ENCODE results near the gene PTH1R.

The PTH1R gene

GRCh38 chr3:46923559-46924350 lies 46.2 kb downstream of the PTH1R start:
- H3K36me3 Mint-ChIP-seq (ENCODE audit: low read depth), result peaks cover 61% of the 10 kb centered on the region
- ATAC-seq, result peak; percentile 41
- H3K27me3 Mint-ChIP-seq, result no peaks in the 10 kb centered on the region
- no peak overlapping the region for H3K27ac Mint-ChIP-seq
- H3K9me3 Mint-ChIP-seq, result no peaks in the 10 kb centered on the region
- peaks cover 39% of the 10 kb centered on the region for H3K4me1 Mint-ChIP-seq
- H3K4me3 Mint-ChIP-seq, result no peak overlapping the region
- DNase-seq, result no peak

GRCh38 chr3:46924921-46925584 lies 47.5 kb downstream of the PTH1R start:
- DNase-seq (no peak), ATAC-seq (no peak)
- no peak overlapping the region for H3K27ac Mint-ChIP-seq
- peaks cover 58% of the 10 kb centered on the region for H3K36me3 Mint-ChIP-seq (ENCODE audit: low read depth)
- no peaks in the 10 kb centered on the region for H3K9me3 Mint-ChIP-seq
- H3K27me3 Mint-ChIP-seq, result no peaks in the 10 kb centered on the region
- peaks cover 49% of the 10 kb centered on the region for H3K4me1 Mint-ChIP-seq
- H3K4me3 Mint-ChIP-seq, result no peak overlapping the region

GRCh38 chr3:46925585-46925934 lies 48.0 kb downstream of the PTH1R start:
- DNase-seq (no peak), ATAC-seq (no peak)
- Mint-ChIP-seq H3K9me3 (no peaks in the 10 kb centered on the region), H3K36me3 (ENCODE audit: low read depth) (peaks cover 55% of the 10 kb centered on the region), H3K4me1 (peaks cover 51% of the 10 kb centered on the region), H3K27ac (no peak overlapping the region), H3K27me3 (no peaks in the 10 kb centered on the region), H3K4me3 (no peak overlapping the region)

GRCh38 chr3:46926039-46926438 lies 48.5 kb downstream of the PTH1R start:
- Mint-ChIP-seq H3K9me3 (no peaks in the 10 kb centered on the region), H3K4me1 (peaks cover 56% of the 10 kb centered on the region), H3K4me3 (no peak overlapping the region), H3K36me3 (ENCODE audit: low read depth) (peaks cover 57% of the 10 kb centered on the region), H3K27me3 (no peaks in the 10 kb centered on the region), H3K27ac (peak overlapping the region; percentile 35)
- no peak for ATAC-seq
- no peak for DNase-seq

- peaks cover 60% of the 10 kb centered on the region for H3K4me1 Mint-ChIP-seq
- ATAC-seq, result no peak
- peaks cover 58% of the 10 kb centered on the region for H3K36me3 Mint-ChIP-seq (ENCODE audit: low read depth)
- no peak overlapping the region for H3K4me3 Mint-ChIP-seq
- H3K9me3 Mint-ChIP-seq, result no peaks in the 10 kb centered on the region
- DNase-seq, result no peak
- peak overlapping the region; percentile 69 for H3K27ac Mint-ChIP-seq
- no peaks in the 10 kb centered on the region for H3K27me3 Mint-ChIP-seq
Observed at GRCh38 chr3:46926447-46926846, 48.9 kb downstream of the PTH1R start.

GRCh38 chr3:46926871-46927717 lies 49.6 kb downstream of the PTH1R start:
- DNase-seq (no peak), ATAC-seq (peak; percentile 35)
- no peaks in the 10 kb centered on the region for H3K27me3 Mint-ChIP-seq
- H3K4me1 Mint-ChIP-seq, result peaks cover 66% of the 10 kb centered on the region
- no peak overlapping the region for H3K4me3 Mint-ChIP-seq
- peaks cover 55% of the 10 kb centered on the region for H3K36me3 Mint-ChIP-seq (ENCODE audit: low read depth)
- H3K27ac Mint-ChIP-seq, result peak overlapping the region; percentile 69
- no peaks in the 10 kb centered on the region for H3K9me3 Mint-ChIP-seq

- no peaks in the 10 kb centered on the region for H3K9me3 Mint-ChIP-seq
- DNase-seq (no peak), ATAC-seq (no peak)
- peaks cover 50% of the 10 kb centered on the region for H3K36me3 Mint-ChIP-seq (ENCODE audit: low read depth)
- H3K27me3 Mint-ChIP-seq, result no peaks in the 10 kb centered on the region
- H3K27ac Mint-ChIP-seq, result peak overlapping the region; percentile 69
- H3K4me1 Mint-ChIP-seq, result peaks cover 72% of the 10 kb centered on the region
- no peak overlapping the region for H3K4me3 Mint-ChIP-seq
Observed at GRCh38 chr3:46927718-46928073, 50.2 kb downstream of the PTH1R start.

- Mint-ChIP-seq H3K9me3 (no peaks in the 10 kb centered on the region), H3K4me1 (peaks cover 77% of the 10 kb centered on the region), H3K36me3 (ENCODE audit: low read depth) (peaks cover 46% of the 10 kb centered on the region), H3K4me3 (no peak overlapping the region), H3K27me3 (no peaks in the 10 kb centered on the region), H3K27ac (peak overlapping the region; percentile 21)
- no peak for ATAC-seq
- DNase-seq, result no peak
Observed at GRCh38 chr3:46928282-46928681, 50.8 kb downstream of the PTH1R start.

GRCh38 chr3:46929324-46929723 lies 51.8 kb downstream of the PTH1R start:
- Mint-ChIP-seq H3K4me3 (no peak overlapping the region), H3K4me1 (peaks cover 82% of the 10 kb centered on the region), H3K9me3 (no peaks in the 10 kb centered on the region), H3K36me3 (ENCODE audit: low read depth) (peaks cover 40% of the 10 kb centered on the region), H3K27me3 (no peaks in the 10 kb centered on the region), H3K27ac (peak overlapping the region; percentile 58)
- ATAC-seq, result no peak
- DNase-seq, result no peak

- Mint-ChIP-seq H3K4me3 (no peak overlapping the region), H3K36me3 (ENCODE audit: low read depth) (peaks cover 34% of the 10 kb centered on the region), H3K4me1 (peaks cover 87% of the 10 kb centered on the region), H3K9me3 (no peaks in the 10 kb centered on the region), H3K27me3 (no peaks in the 10 kb centered on the region), H3K27ac (peak overlapping the region; percentile 84)
- DNase-seq (no peak), ATAC-seq (no peak)
Observed at GRCh38 chr3:46930166-46930944, 52.8 kb downstream of the PTH1R start.

GRCh38 chr3:46930945-46931403 lies 53.5 kb downstream of the PTH1R start:
- no peak overlapping the region for H3K4me3 Mint-ChIP-seq
- no peaks in the 10 kb centered on the region for H3K27me3 Mint-ChIP-seq
- ATAC-seq (no peak), DNase-seq (no peak)
- peaks cover 87% of the 10 kb centered on the region for H3K4me1 Mint-ChIP-seq
- H3K9me3 Mint-ChIP-seq, result no peaks in the 10 kb centered on the region
- H3K27ac Mint-ChIP-seq, result peak overlapping the region; percentile 84
- H3K36me3 Mint-ChIP-seq (ENCODE audit: low read depth), result peaks cover 34% of the 10 kb centered on the region

- H3K27ac Mint-ChIP-seq, result peak overlapping the region; percentile 84
- ATAC-seq (no peak), DNase-seq (no peak)
- H3K27me3 Mint-ChIP-seq, result no peaks in the 10 kb centered on the region
- H3K4me3 Mint-ChIP-seq, result no peak overlapping the region
- H3K9me3 Mint-ChIP-seq, result no peaks in the 10 kb centered on the region
- H3K36me3 Mint-ChIP-seq (ENCODE audit: low read depth), result peaks cover 40% of the 10 kb centered on the region
- peaks cover 87% of the 10 kb centered on the region for H3K4me1 Mint-ChIP-seq
Observed at GRCh38 chr3:46931631-46932331, 54.3 kb downstream of the PTH1R start.

GRCh38 chr3:46932455-46933225 lies 55.1 kb downstream of the PTH1R start:
- ATAC-seq (no peak), DNase-seq (no peak)
- Mint-ChIP-seq H3K9me3 (no peaks in the 10 kb centered on the region), H3K4me3 (no peak overlapping the region), H3K27me3 (no peaks in the 10 kb centered on the region), H3K4me1 (peaks cover 80% of the 10 kb centered on the region), H3K36me3 (ENCODE audit: low read depth) (peaks cover 34% of the 10 kb centered on the region), H3K27ac (peak overlapping the region; percentile 84)

All from activated naive CD8-positive, alpha-beta T cell treated with anti-CD3 and anti-CD28 coated beads, Interleukin-2, amount 50 U/mL, for 24 hours (primary cell).